ENCODE data around the gene TTPAL. TPM values are rescaled to one million over a fixed set of nuclear protein-coding genes. Genes with fewer than 3 reads are reported as not detected.

The TTPAL gene
- total RNA-seq, 2 experiments from 2014 or later: 30.1 to 31.4 TPM

DNA sequence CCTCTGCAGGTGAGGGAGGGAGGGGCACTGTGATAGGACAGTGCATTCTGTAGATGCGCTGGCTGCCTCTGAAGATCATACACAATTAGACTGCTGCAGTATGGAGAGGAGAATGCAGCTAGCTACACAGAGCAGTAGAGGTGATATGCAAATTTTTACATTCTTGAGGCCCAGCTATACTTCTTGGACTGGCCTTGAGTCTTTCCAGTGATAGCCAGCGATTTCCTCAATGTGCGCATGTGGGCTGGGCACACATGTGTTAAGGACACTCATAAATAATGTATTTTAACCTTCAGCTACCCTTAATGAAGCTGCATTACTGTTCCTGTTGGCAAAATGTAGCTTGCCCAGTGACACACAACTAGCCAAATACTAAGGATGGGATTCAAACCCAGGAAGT lies 19.0 kb downstream of the TTPAL start:
- Mint-ChIP-seq H3K27me3 (no peaks in the 10 kb centered on the region), H3K27ac (peak overlapping the region; percentile 84), H3K9me3 (no peaks in the 10 kb centered on the region), H3K4me3 (no peak overlapping the region), H3K4me1 (peaks cover 32% of the 10 kb centered on the region), H3K36me3 (peaks cover 53% of the 10 kb centered on the region)
- DNase-seq: no peak

DNA sequence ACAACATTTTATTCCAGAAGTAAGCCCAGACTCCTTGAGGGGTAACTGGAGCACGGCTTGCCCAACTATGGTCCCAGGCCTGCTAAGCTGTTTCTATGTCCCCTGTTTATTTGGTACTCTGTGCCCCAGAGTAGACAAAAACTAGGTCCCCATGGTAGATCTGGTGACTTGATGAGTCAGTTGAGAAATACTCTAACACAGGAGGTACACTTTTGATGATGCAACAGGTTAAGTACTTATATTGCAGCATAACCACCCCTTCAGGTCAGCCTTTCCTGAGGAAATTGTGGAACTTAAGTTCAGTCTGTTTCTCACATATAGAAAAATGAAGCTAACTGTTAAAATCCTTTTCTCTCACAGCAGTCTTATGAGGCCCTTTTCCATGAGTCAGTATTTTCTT lies 19.6 kb downstream of the TTPAL start:
- peaks cover 32% of the 10 kb centered on the region for H3K4me1 Mint-ChIP-seq
- H3K27me3 Mint-ChIP-seq: no peaks in the 10 kb centered on the region
- H3K36me3 Mint-ChIP-seq: peaks cover 52% of the 10 kb centered on the region
- H3K27ac Mint-ChIP-seq: peak overlapping the region; percentile 84
- H3K4me3 Mint-ChIP-seq: no peak overlapping the region
- no peak for DNase-seq
- no peaks in the 10 kb centered on the region for H3K9me3 Mint-ChIP-seq

- peaks cover 31% of the 10 kb centered on the region for H3K4me1 Mint-ChIP-seq
- no peak for DNase-seq
- H3K36me3 Mint-ChIP-seq: peaks cover 48% of the 10 kb centered on the region
- peak overlapping the region; percentile 84 for H3K27ac Mint-ChIP-seq
- H3K9me3 Mint-ChIP-seq: no peaks in the 10 kb centered on the region
- H3K27me3 Mint-ChIP-seq: no peaks in the 10 kb centered on the region
- no peak overlapping the region for H3K4me3 Mint-ChIP-seq
Measured at GRCh38 chr20:44495802-44496481, 20.3 kb downstream of the TTPAL start.

DNA sequence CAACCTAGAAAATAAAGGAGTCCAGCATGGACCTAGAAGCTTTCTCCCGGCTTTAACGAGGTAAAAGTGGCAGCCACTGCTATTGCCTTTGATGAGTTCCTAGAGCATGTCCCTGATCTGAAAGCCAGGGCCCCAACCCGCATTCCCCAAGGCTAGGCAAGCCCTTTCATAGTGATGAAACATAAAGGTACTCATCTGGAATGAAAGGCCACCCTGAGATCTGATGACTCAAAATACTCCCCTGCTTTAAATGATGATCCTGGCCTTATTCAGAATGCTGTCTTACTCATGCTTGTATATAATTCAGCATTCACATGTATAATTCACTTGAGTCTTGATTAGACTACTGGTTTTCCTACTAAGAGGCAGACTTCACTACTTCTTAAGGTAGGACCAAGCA lies 21.3 kb downstream of the TTPAL start:
- peak overlapping the region; percentile 80 for H3K27ac Mint-ChIP-seq
- DNase-seq: no peak
- H3K9me3 Mint-ChIP-seq: no peaks in the 10 kb centered on the region
- peaks cover 28% of the 10 kb centered on the region for H3K4me1 Mint-ChIP-seq
- no peaks in the 10 kb centered on the region for H3K27me3 Mint-ChIP-seq
- peaks cover 41% of the 10 kb centered on the region for H3K36me3 Mint-ChIP-seq
- no peak overlapping the region for H3K4me3 Mint-ChIP-seq

DNA sequence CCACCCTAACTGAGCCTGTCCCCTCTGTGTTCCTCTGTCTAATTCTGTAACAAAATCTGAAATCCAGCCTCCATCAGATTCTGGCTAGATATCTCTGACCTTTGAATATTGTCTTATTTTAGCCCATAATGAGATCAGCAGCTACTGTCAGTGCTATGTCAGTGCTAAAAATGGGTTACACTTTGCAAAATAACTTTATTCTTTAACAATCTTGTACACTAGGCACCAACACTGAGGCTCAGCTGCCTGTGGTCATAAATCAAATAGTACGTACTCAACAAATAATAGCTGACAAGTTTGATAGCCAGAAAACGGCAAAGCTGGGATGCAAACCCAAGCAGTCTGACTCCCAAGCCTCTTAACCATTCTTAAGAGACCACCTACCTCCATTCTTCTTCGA lies 22.1 kb downstream of the TTPAL start:
- no peaks in the 10 kb centered on the region for H3K9me3 Mint-ChIP-seq
- no peaks in the 10 kb centered on the region for H3K27me3 Mint-ChIP-seq
- no peak for DNase-seq
- H3K36me3 Mint-ChIP-seq: peaks cover 36% of the 10 kb centered on the region
- H3K27ac Mint-ChIP-seq: peak overlapping the region; percentile 35
- H3K4me3 Mint-ChIP-seq: no peak overlapping the region
- peaks cover 26% of the 10 kb centered on the region for H3K4me1 Mint-ChIP-seq

GRCh38 chr20:44500221-44500620 lies 24.5 kb downstream of the TTPAL start:
- Mint-ChIP-seq H3K27me3 (no peaks in the 10 kb centered on the region), H3K9me3 (no peaks in the 10 kb centered on the region), H3K36me3 (peaks cover 27% of the 10 kb centered on the region), H3K4me1 (peaks cover 20% of the 10 kb centered on the region), H3K27ac (no peak overlapping the region), H3K4me3 (no peak overlapping the region)
- DNase-seq: no peak

- Mint-ChIP-seq H3K4me3 (no peak overlapping the region), H3K36me3 (peaks cover 15% of the 10 kb centered on the region), H3K27me3 (no peaks in the 10 kb centered on the region), H3K4me1 (peaks cover 10% of the 10 kb centered on the region), H3K27ac (no peak overlapping the region), H3K9me3 (no peaks in the 10 kb centered on the region)
- no peak for DNase-seq
Measured at GRCh38 chr20:44501448-44501847, 25.8 kb downstream of the TTPAL start.

DNA sequence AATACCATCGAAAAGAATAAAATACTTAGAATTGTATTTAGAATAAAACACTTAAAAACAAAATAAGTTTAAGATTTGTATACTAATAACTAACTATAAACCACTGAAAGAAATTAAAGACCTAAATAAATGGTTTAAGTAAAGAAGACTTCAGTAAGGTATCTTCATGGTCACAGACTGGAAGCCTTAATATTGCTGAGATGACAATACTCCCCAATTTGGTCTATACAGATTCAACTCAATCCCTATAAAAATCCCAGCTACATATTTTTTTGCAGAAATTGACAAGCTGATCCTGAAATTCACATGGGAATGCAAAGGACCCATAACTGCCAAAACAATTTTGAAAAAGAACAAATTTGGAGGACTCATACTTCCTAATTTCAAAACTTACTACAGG lies 27.3 kb downstream of the TTPAL start:
- Mint-ChIP-seq H3K27me3 (no peaks in the 10 kb centered on the region), H3K4me1 (no peaks in the 10 kb centered on the region), H3K4me3 (no peak overlapping the region), H3K36me3 (peaks cover 9% of the 10 kb centered on the region), H3K9me3 (no peaks in the 10 kb centered on the region), H3K27ac (no peak overlapping the region)
- DNase-seq: no peak

DNA sequence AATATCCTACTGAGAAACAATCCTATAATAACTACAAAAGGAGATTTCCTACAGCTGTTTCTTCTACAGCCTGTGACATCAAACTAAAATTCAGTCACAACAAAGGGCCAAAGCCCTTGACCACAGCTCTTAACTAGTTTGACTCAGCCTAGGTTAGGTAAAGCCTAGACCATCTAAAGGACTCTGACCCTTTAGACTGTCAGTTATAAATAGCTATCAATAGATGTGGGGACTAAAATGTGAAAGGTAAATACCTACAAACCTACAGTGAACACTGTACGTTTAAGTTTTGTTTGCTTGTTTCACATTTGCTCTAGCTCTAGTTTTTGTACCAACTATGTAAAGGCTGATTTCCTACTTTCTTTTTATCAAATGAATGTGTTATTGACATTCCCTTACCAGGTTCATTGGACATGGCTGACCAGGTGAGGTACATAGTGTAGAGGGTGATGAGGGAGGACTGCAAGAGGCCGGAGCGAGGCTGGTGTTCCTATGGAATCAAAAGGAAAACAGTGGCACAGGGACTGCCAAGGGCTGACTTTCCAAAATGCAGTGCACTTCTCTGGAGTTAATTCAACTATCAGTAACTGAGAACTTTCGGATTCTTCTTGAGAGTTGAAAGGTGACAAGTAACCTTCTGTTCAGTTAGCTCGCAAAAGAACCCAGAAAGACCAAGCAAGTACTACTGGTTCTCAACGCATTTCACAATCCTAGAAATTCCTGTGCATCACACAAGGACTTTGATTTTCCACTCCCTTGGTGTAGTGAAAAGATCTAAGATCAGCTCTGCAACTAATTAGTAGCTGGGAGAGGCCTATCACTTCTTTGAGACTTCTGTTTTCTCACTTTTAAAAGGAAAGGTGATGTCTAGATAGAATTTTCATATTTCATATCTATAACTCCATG lies 29.0 kb downstream of the TTPAL start:
- no peak for DNase-seq
- peaks cover 4% of the 10 kb centered on the region for H3K36me3 Mint-ChIP-seq
- no peaks in the 10 kb centered on the region for H3K4me1 Mint-ChIP-seq
- no peak overlapping the region for H3K27ac Mint-ChIP-seq
- H3K27me3 Mint-ChIP-seq: no peaks in the 10 kb centered on the region
- H3K4me3 Mint-ChIP-seq: no peak overlapping the region
- H3K9me3 Mint-ChIP-seq: no peaks in the 10 kb centered on the region

- no peak for DNase-seq
- H3K4me1 Mint-ChIP-seq: peaks cover 14% of the 10 kb centered on the region
- no peaks in the 10 kb centered on the region for H3K36me3 Mint-ChIP-seq
- H3K27me3 Mint-ChIP-seq: no peaks in the 10 kb centered on the region
- no peak overlapping the region for H3K27ac Mint-ChIP-seq
- no peaks in the 10 kb centered on the region for H3K9me3 Mint-ChIP-seq
- no peak overlapping the region for H3K4me3 Mint-ChIP-seq
Measured at GRCh38 chr20:44509762-44510161, 34.1 kb downstream of the TTPAL start.

GRCh38 chr20:44513871-44514270 lies 38.2 kb downstream of the TTPAL start:
- Mint-ChIP-seq H3K9me3 (no peaks in the 10 kb centered on the region), H3K27ac (peak overlapping the region; percentile 43), H3K27me3 (no peaks in the 10 kb centered on the region), H3K4me1 (peaks cover 44% of the 10 kb centered on the region), H3K36me3 (no peaks in the 10 kb centered on the region), H3K4me3 (no peak overlapping the region)
- DNase-seq: no peak

DNA sequence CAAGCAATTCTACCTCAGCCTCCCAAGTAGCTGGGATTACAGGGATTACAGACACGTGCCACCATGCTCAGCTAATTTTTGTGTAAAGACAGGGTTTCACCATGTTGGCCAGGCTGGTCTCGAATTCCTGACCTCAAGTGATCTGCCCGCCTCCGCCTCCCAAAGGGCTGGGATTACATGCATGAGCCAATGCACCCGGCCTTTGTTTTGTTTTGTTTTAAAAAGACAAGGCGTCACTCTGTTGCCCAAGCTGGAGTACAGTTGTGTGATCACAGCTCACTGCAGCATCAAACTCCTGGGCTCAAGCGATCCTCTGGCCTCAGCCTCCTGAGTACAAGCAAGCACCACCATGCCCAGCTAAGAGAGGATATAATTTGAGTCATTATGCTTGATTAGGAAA lies 40.8 kb downstream of the TTPAL start:
- Mint-ChIP-seq H3K27me3 (no peaks in the 10 kb centered on the region), H3K4me1 (peaks cover 65% of the 10 kb centered on the region), H3K27ac (no peak overlapping the region), H3K36me3 (peaks cover 2% of the 10 kb centered on the region), H3K9me3 (no peaks in the 10 kb centered on the region), H3K4me3 (no peak overlapping the region)
- DNase-seq: no peak

DNA sequence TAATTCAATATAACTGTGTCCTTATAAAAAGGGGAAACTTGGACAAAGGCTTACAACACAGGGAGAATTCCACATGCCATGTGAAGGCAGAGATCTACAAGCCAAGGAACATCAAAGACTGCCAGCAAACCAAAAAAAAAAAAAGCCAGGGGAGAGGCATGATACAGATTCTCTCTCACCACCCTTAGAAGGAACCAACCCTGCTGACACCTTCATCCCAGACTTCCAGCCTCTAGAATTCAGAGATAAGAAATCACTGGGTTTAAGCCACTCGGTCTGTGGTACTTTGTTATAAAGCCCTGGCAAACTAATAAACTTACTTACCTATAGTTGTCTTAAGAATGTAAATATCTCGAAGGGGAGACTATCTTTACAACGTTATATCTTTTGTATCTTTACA lies 41.8 kb downstream of the TTPAL start:
- Mint-ChIP-seq H3K9me3 (no peaks in the 10 kb centered on the region), H3K4me3 (no peak overlapping the region), H3K27ac (no peak overlapping the region), H3K4me1 (peaks cover 66% of the 10 kb centered on the region), H3K36me3 (peaks cover 2% of the 10 kb centered on the region), H3K27me3 (no peaks in the 10 kb centered on the region)
- no peak for DNase-seq

DNA sequence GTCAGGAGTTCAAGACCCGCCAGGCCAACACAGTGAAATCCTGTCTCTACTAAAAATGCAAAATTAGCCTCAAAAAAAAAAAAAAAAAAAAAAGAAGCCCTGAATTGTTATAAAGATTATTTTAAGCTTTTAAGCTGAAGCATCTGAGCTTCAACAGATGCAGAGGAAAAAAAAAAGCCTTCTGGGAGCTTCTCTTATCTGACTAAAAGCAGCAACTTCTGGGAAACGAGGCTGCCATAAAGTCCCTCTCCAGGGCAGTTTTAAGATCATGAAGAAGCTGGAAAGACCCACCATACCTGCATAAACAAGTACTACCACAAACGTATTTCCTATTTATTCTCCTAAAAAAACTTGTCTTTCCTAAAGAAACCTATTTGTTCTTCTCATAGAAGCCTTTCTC lies 42.6 kb downstream of the TTPAL start:
- Mint-ChIP-seq H3K36me3 (peaks cover 2% of the 10 kb centered on the region), H3K4me3 (no peak overlapping the region), H3K27me3 (no peaks in the 10 kb centered on the region), H3K9me3 (no peaks in the 10 kb centered on the region), H3K4me1 (peaks cover 68% of the 10 kb centered on the region), H3K27ac (peak overlapping the region; percentile 59)
- no peak for DNase-seq

GRCh38 chr20:44520881-44521280 lies 45.2 kb downstream of the TTPAL start:
- Mint-ChIP-seq H3K9me3 (no peaks in the 10 kb centered on the region), H3K36me3 (peaks cover 2% of the 10 kb centered on the region), H3K4me1 (peaks cover 54% of the 10 kb centered on the region), H3K27me3 (no peaks in the 10 kb centered on the region), H3K27ac (peak overlapping the region; percentile 90), H3K4me3 (peak overlapping the region; percentile 80)
- no peak for DNase-seq

Data from activated naive CD8-positive, alpha-beta T cell treated with anti-CD3 and anti-CD28 coated beads for 36 hours (primary cell).